ENCODE results near the gene MAD1L1.

DNA sequence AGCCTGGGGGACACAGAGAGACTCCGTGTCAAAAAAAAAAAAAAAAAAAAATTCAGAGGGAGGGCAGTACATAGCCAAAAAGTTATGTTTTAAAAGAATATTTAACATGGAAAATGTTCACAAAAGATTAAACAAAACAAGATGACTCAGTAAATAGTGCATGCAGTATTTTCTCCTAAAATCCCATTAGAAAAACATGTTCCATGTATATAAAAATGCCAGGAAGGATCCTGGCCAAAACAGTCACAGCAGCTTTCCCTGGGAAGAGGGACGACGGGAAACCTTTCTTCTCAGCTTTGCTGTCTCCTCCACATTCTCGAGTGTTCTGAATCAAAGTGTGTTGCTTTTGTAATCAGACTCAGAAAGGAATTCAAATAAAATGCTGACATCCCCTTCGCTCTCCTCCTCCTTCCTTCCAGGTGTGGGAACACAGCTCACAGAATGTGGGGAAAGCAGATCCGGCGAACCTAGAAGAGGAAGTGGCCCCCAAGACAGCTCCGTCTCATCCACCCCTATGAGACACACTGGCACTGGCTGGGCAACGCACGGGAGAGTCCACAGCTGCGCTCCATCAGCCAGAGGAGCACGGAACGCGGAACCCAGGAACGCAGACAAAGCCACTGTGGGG is 139.4 kb downstream of the MAD1L1 start:
- TF ChIP-seq, protein P1, sequence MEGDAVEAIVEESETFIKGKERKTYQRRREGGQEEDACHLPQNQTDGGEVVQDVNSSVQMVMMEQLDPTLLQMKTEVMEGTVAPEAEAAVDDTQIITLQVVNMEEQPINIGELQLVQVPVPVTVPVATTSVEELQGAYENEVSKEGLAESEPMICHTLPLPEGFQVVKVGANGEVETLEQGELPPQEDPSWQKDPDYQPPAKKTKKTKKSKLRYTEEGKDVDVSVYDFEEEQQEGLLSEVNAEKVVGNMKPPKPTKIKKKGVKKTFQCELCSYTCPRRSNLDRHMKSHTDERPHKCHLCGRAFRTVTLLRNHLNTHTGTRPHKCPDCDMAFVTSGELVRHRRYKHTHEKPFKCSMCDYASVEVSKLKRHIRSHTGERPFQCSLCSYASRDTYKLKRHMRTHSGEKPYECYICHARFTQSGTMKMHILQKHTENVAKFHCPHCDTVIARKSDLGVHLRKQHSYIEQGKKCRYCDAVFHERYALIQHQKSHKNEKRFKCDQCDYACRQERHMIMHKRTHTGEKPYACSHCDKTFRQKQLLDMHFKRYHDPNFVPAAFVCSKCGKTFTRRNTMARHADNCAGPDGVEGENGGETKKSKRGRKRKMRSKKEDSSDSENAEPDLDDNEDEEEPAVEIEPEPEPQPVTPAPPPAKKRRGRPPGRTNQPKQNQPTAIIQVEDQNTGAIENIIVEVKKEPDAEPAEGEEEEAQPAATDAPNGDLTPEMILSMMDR (IDR thresholded peaks at IDR 0.05) = no peak
- TF ChIP-seq EP300 (IDR thresholded peaks at IDR 0.05) (no peak), POLR2A (IDR thresholded peaks at IDR 0.05) (no peak)
